Dendritic cell treated with granulocyte-macrophage colony-stimulating factor and Interleukin-4, amounts not matched to agents 40 ng/mL and 50 ng/mL, for 4 days (primary cell): ENCODE data around the gene NCKAP1.
"Not testable (repeated sequence)": the region's sequence is repeated elsewhere in the genome, so short reads cannot be mapped to it uniquely, and the experiment has no call there.

Source experiments
- H3K27ac Mint-ChIP-seq: one replicate; pipeline ENCODE4 v1.8.0; 2022; ENCODE audit warnings: mild to moderate bottlenecking, mixed read lengths
- H3K27me3 Mint-ChIP-seq: one replicate; pipeline ENCODE4 v1.8.0; 2022; ENCODE audit warnings: mild to moderate bottlenecking, mixed read lengths
- H3K36me3 Mint-ChIP-seq: one replicate; pipeline ENCODE4 v1.8.0; 2022; ENCODE audit warnings: low read depth, mixed read lengths
- H3K4me1 Mint-ChIP-seq: one replicate; pipeline ENCODE4 v1.8.0; 2022; ENCODE audit warnings: low read depth, mixed read lengths
- H3K4me3 Mint-ChIP-seq: one replicate; pipeline ENCODE4 v1.8.0; 2022; ENCODE audit warnings: mild to moderate bottlenecking, moderate library complexity, mixed read lengths
- H3K9me3 Mint-ChIP-seq: one replicate; pipeline ENCODE4 v1.8.0; 2022; ENCODE audit warnings: mixed read lengths
- intact Hi-C: fragments of 100-400 bp; cut with micrococcal nuclease; formaldehyde crosslinking; loops from one replicate; pipeline ENCODE4 v1.15.0; 2022

The NCKAP1 gene

GRCh38 chr2:183000846-183001245 lies 37.4 kb downstream of the NCKAP1 start:
- peaks cover 18% of the 10 kb centered on the region for H3K27me3 Mint-ChIP-seq
- intact Hi-C loops, result no loop called here
- H3K36me3 Mint-ChIP-seq, result no peaks in the 10 kb centered on the region
- no peaks in the 10 kb centered on the region for H3K4me1 Mint-ChIP-seq
- no peaks in the 10 kb centered on the region for H3K9me3 Mint-ChIP-seq
- no peak overlapping the region for H3K4me3 Mint-ChIP-seq
- no peak overlapping the region for H3K27ac Mint-ChIP-seq

GRCh38 chr2:182999348-183000028 lies 38.8 kb downstream of the NCKAP1 start:
- H3K27ac Mint-ChIP-seq, result no peak overlapping the region
- no peaks in the 10 kb centered on the region for H3K36me3 Mint-ChIP-seq
- no peaks in the 10 kb centered on the region for H3K4me1 Mint-ChIP-seq
- peaks cover 16% of the 10 kb centered on the region for H3K27me3 Mint-ChIP-seq
- H3K4me3 Mint-ChIP-seq, result no peak overlapping the region
- no peaks in the 10 kb centered on the region for H3K9me3 Mint-ChIP-seq
- intact Hi-C loops, result no loop called here

- H3K4me1 Mint-ChIP-seq, result no peaks in the 10 kb centered on the region
- no peaks in the 10 kb centered on the region for H3K9me3 Mint-ChIP-seq
- H3K36me3 Mint-ChIP-seq, result no peaks in the 10 kb centered on the region
- intact Hi-C loops, result no loop called here
- H3K27me3 Mint-ChIP-seq, result peaks cover 15% of the 10 kb centered on the region
- H3K4me3 Mint-ChIP-seq, result no peak overlapping the region
- H3K27ac Mint-ChIP-seq, result no peak overlapping the region
Observed at GRCh38 chr2:182994228-182994912, 43.9 kb downstream of the NCKAP1 start.

GRCh38 chr2:182982941-182983340 lies 55.3 kb downstream of the NCKAP1 start:
- no peak overlapping the region for H3K4me3 Mint-ChIP-seq
- H3K27me3 Mint-ChIP-seq, result no peaks in the 10 kb centered on the region
- no peaks in the 10 kb centered on the region for H3K4me1 Mint-ChIP-seq
- H3K9me3 Mint-ChIP-seq, result no peaks in the 10 kb centered on the region
- no peak overlapping the region for H3K27ac Mint-ChIP-seq
- H3K36me3 Mint-ChIP-seq, result no peaks in the 10 kb centered on the region
- intact Hi-C loops, result loop anchor here (10.0 kb wide), 1 partner anchor 328 kb away; no protein-coding TSS in a partner anchor

- H3K4me1 Mint-ChIP-seq, H3K27ac Mint-ChIP-seq, H3K4me3 Mint-ChIP-seq, H3K9me3 Mint-ChIP-seq, H3K36me3 Mint-ChIP-seq, H3K27me3 Mint-ChIP-seq: not testable (repeated sequence)
- intact Hi-C loops, result loop anchor here (10.0 kb wide), 1 partner anchor 327 kb away; no protein-coding TSS in a partner anchor
Observed at GRCh38 chr2:182981475-182981874, 56.8 kb downstream of the NCKAP1 start.

- no peaks in the 10 kb centered on the region for H3K4me1 Mint-ChIP-seq
- H3K27ac Mint-ChIP-seq, result no peak overlapping the region
- no peaks in the 10 kb centered on the region for H3K9me3 Mint-ChIP-seq
- H3K27me3 Mint-ChIP-seq, result no peaks in the 10 kb centered on the region
- intact Hi-C loops, result loop anchor here (10.0 kb wide), 1 partner anchor 326 kb away; no protein-coding TSS in a partner anchor
- H3K36me3 Mint-ChIP-seq, result no peaks in the 10 kb centered on the region
- no peak overlapping the region for H3K4me3 Mint-ChIP-seq
Observed at GRCh38 chr2:182980652-182981051, 57.6 kb downstream of the NCKAP1 start.

GRCh38 chr2:182980115-182980514 lies 58.1 kb downstream of the NCKAP1 start:
- no peak overlapping the region for H3K4me3 Mint-ChIP-seq
- H3K4me1 Mint-ChIP-seq, result no peaks in the 10 kb centered on the region
- intact Hi-C loops, result loop anchor here (10.0 kb wide), 1 partner anchor 325 kb away; no protein-coding TSS in a partner anchor

GRCh38 chr2:182977463-182977862 lies 60.8 kb downstream of the NCKAP1 start:
- Mint-ChIP-seq H3K9me3 (no peaks in the 10 kb centered on the region), H3K4me3 (no peak overlapping the region), H3K4me1 (no peaks in the 10 kb centered on the region), H3K36me3 (no peaks in the 10 kb centered on the region), H3K27me3 (peaks cover 4% of the 10 kb centered on the region), H3K27ac (no peak overlapping the region)
- intact Hi-C loops, result loop anchor here (10.0 kb wide), 1 partner anchor 213 kb away; no protein-coding TSS in a partner anchor

More at GRCh38 chr2:182980115-182980514, 58.1 kb downstream of the NCKAP1 start:
- Mint-ChIP-seq H3K27me3 (no peaks in the 10 kb centered on the region), H3K36me3 (no peaks in the 10 kb centered on the region), H3K9me3 (no peaks in the 10 kb centered on the region), H3K27ac (no peak overlapping the region)

GRCh38 chr2:182973441-182974352 lies 64.6 kb downstream of the NCKAP1 start:
- H3K27ac Mint-ChIP-seq, result no peak overlapping the region
- intact Hi-C loops, result loop anchor here (10.0 kb wide), 1 partner anchor 209 kb away; no protein-coding TSS in a partner anchor
- H3K27me3 Mint-ChIP-seq, result peaks cover 4% of the 10 kb centered on the region
- H3K4me3 Mint-ChIP-seq, result no peak overlapping the region
- H3K9me3 Mint-ChIP-seq, result no peaks in the 10 kb centered on the region
- H3K36me3 Mint-ChIP-seq, result no peaks in the 10 kb centered on the region
- H3K4me1 Mint-ChIP-seq, result no peaks in the 10 kb centered on the region

- H3K4me1 Mint-ChIP-seq, result no peaks in the 10 kb centered on the region
- H3K27ac Mint-ChIP-seq, result no peak overlapping the region
- no peak overlapping the region for H3K4me3 Mint-ChIP-seq
- H3K36me3 Mint-ChIP-seq, result no peaks in the 10 kb centered on the region
- peaks cover 4% of the 10 kb centered on the region for H3K27me3 Mint-ChIP-seq
- H3K9me3 Mint-ChIP-seq, result no peaks in the 10 kb centered on the region
- intact Hi-C loops, result loop anchor here (10.0 kb wide), 1 partner anchor 208 kb away; no protein-coding TSS in a partner anchor
Observed at GRCh38 chr2:182972548-182972942, 65.7 kb downstream of the NCKAP1 start.

- H3K4me3 Mint-ChIP-seq, result no peak overlapping the region
- no peaks in the 10 kb centered on the region for H3K9me3 Mint-ChIP-seq
- no peak overlapping the region for H3K27ac Mint-ChIP-seq
- no peaks in the 10 kb centered on the region for H3K4me1 Mint-ChIP-seq
- peaks cover 4% of the 10 kb centered on the region for H3K27me3 Mint-ChIP-seq
- intact Hi-C loops, result loop anchor here (10.0 kb wide), 1 partner anchor 207 kb away; no protein-coding TSS in a partner anchor
- H3K36me3 Mint-ChIP-seq, result no peaks in the 10 kb centered on the region
Observed at GRCh38 chr2:182971820-182972547, 66.3 kb downstream of the NCKAP1 start.

- Mint-ChIP-seq H3K9me3 (no peaks in the 10 kb centered on the region), H3K27ac (no peak overlapping the region), H3K4me3 (no peak overlapping the region), H3K4me1 (no peaks in the 10 kb centered on the region), H3K36me3 (no peaks in the 10 kb centered on the region), H3K27me3 (peaks cover 4% of the 10 kb centered on the region)
- intact Hi-C loops, result loop anchor here (10.0 kb wide), 1 partner anchor 206 kb away; no protein-coding TSS in a partner anchor
Observed at GRCh38 chr2:182970486-182970885, 67.8 kb downstream of the NCKAP1 start.

- Mint-ChIP-seq H3K27ac (no peak overlapping the region), H3K4me3 (no peak overlapping the region), H3K36me3 (no peaks in the 10 kb centered on the region), H3K27me3 (peaks cover under 1% of the 10 kb centered on the region), H3K4me1 (no peaks in the 10 kb centered on the region), H3K9me3 (no peaks in the 10 kb centered on the region)
- intact Hi-C loops, result no loop called here
Observed at GRCh38 chr2:182968493-182968892, 69.8 kb downstream of the NCKAP1 start.
